GM23248 (cell line): Measurements from ENCODE around the gene DYNC2H1. TPM values are rescaled to one million over a fixed set of nuclear protein-coding genes. Genes with fewer than 3 reads are reported as not detected.

Experiments used
- DNase-seq: peaks from one replicate; pipeline ENCODE4 v3.0.0-alpha.2; 2015
- H2AFZ ChIP-seq: fragments of 200-600 bp; sonication (generic); 2 replicates; pipeline ENCODE4 v1.6.1; 2016; ENCODE audit warnings: antibody characterized with exemption
- H3F3A ChIP-seq: fragments of 200-600 bp; sonication (generic); 2 replicates; pipeline ENCODE4 v1.6.1; 2016; ENCODE audit warnings: mild to moderate bottlenecking, antibody characterized with exemption, mixed run types; ENCODE audit not compliant: insufficient read depth
- H3K27ac ChIP-seq: fragments of 200-600 bp; sonication (generic); 2 replicates; pipeline ENCODE4 v1.5.1; 2016; ENCODE audit warnings: mild to moderate bottlenecking
- H3K27me3 ChIP-seq: fragments of 200-600 bp; sonication (generic); replicated peaks from 2 replicates; pipeline ENCODE4 v1.6.1; 2016; ENCODE audit warnings: mild to moderate bottlenecking; ENCODE audit not compliant: insufficient read depth
- H3K36me3 ChIP-seq: fragments of 200-600 bp; sonication (generic); 2 replicates; pipeline ENCODE4 v1.6.1; 2016; ENCODE audit warnings: low read depth, mild to moderate bottlenecking
- H3K4me1 ChIP-seq: fragments of 200-600 bp; sonication (generic); 2 replicates; pipeline ENCODE4 v1.6.1; 2016; ENCODE audit warnings: mild to moderate bottlenecking; ENCODE audit not compliant: insufficient read depth
- H3K4me2 ChIP-seq: fragments of 200-600 bp; sonication (generic); one replicate; pipeline ENCODE4 v1.6.1; 2016; ENCODE audit warnings: mild to moderate bottlenecking; ENCODE audit not compliant: unreplicated experiment
- H3K4me3 ChIP-seq: fragments of 200-600 bp; sonication (generic); 2 replicates; pipeline ENCODE4 v1.5.1; 2016; ENCODE audit warnings: mild to moderate bottlenecking
- H3K79me2 ChIP-seq: fragments of 200-600 bp; sonication (generic); 2 replicates; pipeline ENCODE4 v1.6.1; 2016; ENCODE audit warnings: mild to moderate bottlenecking; ENCODE audit not compliant: insufficient read depth
- H3K9ac ChIP-seq: fragments of 200-600 bp; sonication (generic); 2 replicates; pipeline ENCODE4 v1.6.1; 2016; ENCODE audit warnings: mild to moderate bottlenecking
- H3K9me2 ChIP-seq: fragments of 200-600 bp; sonication (generic); 2 replicates; pipeline ENCODE4 v1.6.1; 2016; ENCODE audit warnings: mixed run types, mild to moderate bottlenecking, moderate library complexity; ENCODE audit not compliant: insufficient read depth
- H3K9me3 ChIP-seq: fragments of 200-600 bp; sonication (generic); one replicate; pipeline ENCODE4 v1.6.1; 2017; ENCODE audit warnings: low read depth
- H4K20me1 ChIP-seq: fragments of 200-600 bp; sonication (generic); 2 replicates; pipeline ENCODE4 v1.6.0; 2016; ENCODE audit not compliant: insufficient read depth
- EZH2 ChIP-seq: fragments of 200-600 bp; sonication (generic); IDR thresholded peaks from 2 replicates; pipeline ENCODE4 v1.6.1; 2018; ENCODE audit warnings: antibody characterized with exemption, mild to moderate bottlenecking; ENCODE audit not compliant: insufficient read depth, poor library complexity, severe bottlenecking
- EZH2phosphoT487 ChIP-seq: fragments of 200-600 bp; sonication (generic); IDR thresholded peaks from 2 replicates; pipeline ENCODE4 v1.6.1; 2018; ENCODE audit warnings: antibody characterized with exemption, moderate library complexity, mild to moderate bottlenecking, low read depth; ENCODE audit not compliant: insufficient read depth
- WGBS, 2 experiments: methylation state at CpG; one replicate each; pipeline ENCODE4 v1.1.6; 2015 to 2017; ENCODE audit warnings: low lambda C conversion rate in 2 of 2, low coverage in 1 of 2; ENCODE audit errors: missing lambda C conversion rate in 2 of 2; 5-methylcytosine and 5-hydroxymethylcytosine counted together
- in situ Hi-C: fragments of 300-500 bp; cut with MboI; formaldehyde crosslinking; loops from 2 replicates; pipeline ENCODE4 v1.15.0; 2020
- polyA plus RNA-seq: library from polyadenylated mRNA; unstranded; fragments of >200 nt; fragmentation: Nextera tagmentation; extraction: Ambion mirVana; gene quantifications from 2 replicates; pipeline ENCODE4 v1.2.1, GENCODE V29; 2016
- total RNA-seq: library from RNA; depleted of rRNA; stranded (reverse); fragments of >200 nt; shearing (Covaris generic); gene quantifications from 2 replicates; pipeline ENCODE4 v1.2.3, GENCODE V29; 2014

Gene DYNC2H1
- total and polyA plus RNA-seq, 2 experiments from 2014 or later, result 9.3 to 27.0 TPM

- Histone ChIP-seq H2AFZ (no peak overlapping the region), H3K4me1 (peaks cover 24% of the 10 kb centered on the region), H3K9ac (no peak overlapping the region), H3K9me3 (no peaks in the 10 kb centered on the region), H4K20me1 (no peaks in the 10 kb centered on the region), H3K79me2 (no peaks in the 10 kb centered on the region), H3K4me3 (no peak overlapping the region), H3K9me2 (no peaks in the 10 kb centered on the region), H3F3A (peaks cover 12% of the 10 kb centered on the region), H3K27me3 (no peaks in the 10 kb centered on the region), H3K36me3 (0 out of 2 replicates have a peak, but pooled peaks cover 8% of the 10 kb centered on the region), H3K4me2 (no peak overlapping the region), H3K27ac (no peak overlapping the region)
- TF ChIP-seq EZH2phosphoT487 (no peak), EZH2 (no peak)
- DNase-seq, result no peak
- in situ Hi-C loops, result no loop called here
- WGBS, 2 experiments, result 97 to 100% methylated on average over 1 of the region's 1 CpG
Measured at GRCh38 chr11:103284260-103284659, 175.0 kb downstream of the DYNC2H1 start.

DNA sequence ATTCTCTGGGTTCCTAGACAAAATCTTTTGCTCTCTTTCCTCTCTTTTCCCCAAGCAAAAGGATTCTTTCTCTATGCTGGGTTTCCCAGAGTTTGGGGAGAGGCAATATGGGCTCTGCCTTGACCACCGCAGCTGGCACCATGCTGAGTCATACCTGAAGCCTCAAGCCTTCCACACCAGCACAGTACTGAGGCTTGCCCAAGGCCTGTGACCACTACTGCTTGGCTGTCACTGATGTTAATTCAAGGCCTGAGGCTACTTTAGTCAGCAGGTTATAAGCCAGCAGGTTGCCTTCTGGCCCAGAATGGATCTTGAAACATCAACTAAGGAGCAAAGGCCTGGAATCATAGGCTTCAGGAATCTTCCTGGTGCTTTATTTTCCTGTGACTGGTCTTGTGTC lies 185.3 kb downstream of the DYNC2H1 start:
- no peak for TF ChIP-seq EZH2phosphoT487
- TF ChIP-seq EZH2, result no peak
- Histone ChIP-seq H3K4me2 (no peak overlapping the region), H2AFZ (no peak overlapping the region), H3K9me2 (no peaks in the 10 kb centered on the region), H3K9ac (no peak overlapping the region), H3K27ac (no peak overlapping the region), H3K79me2 (no peaks in the 10 kb centered on the region), H3K4me3 (no peak overlapping the region), H3K4me1 (no peaks in the 10 kb centered on the region), H3K27me3 (no peaks in the 10 kb centered on the region), H4K20me1 (no peaks in the 10 kb centered on the region), H3F3A (no peaks in the 10 kb centered on the region), H3K9me3 (peaks cover 3% of the 10 kb centered on the region), H3K36me3 (peaks cover 38% of the 10 kb centered on the region)
- in situ Hi-C loops, result no loop called here
- WGBS, 2 experiments, result 95 to 100% methylated on average over 1 of the region's 1 CpG
- DNase-seq, result no peak

DNA sequence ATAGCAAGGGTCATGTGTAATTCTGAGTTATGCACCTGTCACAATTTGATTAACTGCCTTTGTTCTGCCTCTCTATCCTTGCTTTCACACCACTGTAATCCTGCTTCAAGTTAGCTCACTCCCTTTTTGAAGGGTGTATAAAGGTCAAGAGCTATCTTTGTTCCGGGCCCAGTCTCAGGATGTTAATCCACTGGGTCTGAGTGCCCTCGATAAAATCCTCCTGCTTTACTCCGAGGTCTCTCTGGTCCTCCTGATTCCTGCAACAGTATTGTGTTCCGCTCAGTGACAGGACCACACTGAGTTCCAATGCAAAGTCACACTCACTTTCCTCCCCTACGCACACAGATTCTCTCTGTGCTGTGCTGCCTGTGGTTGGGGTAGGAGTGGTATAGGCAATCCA lies 186.5 kb downstream of the DYNC2H1 start:
- no peak overlapping the region for H3K4me2 ChIP-seq
- TF ChIP-seq EZH2phosphoT487, result no peak
- no peak for TF ChIP-seq EZH2
- no peaks in the 10 kb centered on the region for H3K79me2 ChIP-seq
- no peak overlapping the region for H3K27ac ChIP-seq
- H3K36me3 ChIP-seq, result peaks cover 38% of the 10 kb centered on the region
- no peaks in the 10 kb centered on the region for H4K20me1 ChIP-seq
- in situ Hi-C loops, result no loop called here
- peaks cover 4% of the 10 kb centered on the region for H3K4me1 ChIP-seq
- H3F3A ChIP-seq, result no peaks in the 10 kb centered on the region
- no peaks in the 10 kb centered on the region for H3K9me2 ChIP-seq
- DNase-seq, result no peak
- H3K9me3 ChIP-seq, result peaks cover 3% of the 10 kb centered on the region
- H2AFZ ChIP-seq, result no peak overlapping the region
- 95 to 100% methylated on average over 5 of the region's 5 CpGs for WGBS, 2 experiments
- H3K4me3 ChIP-seq, result no peak overlapping the region
- no peak overlapping the region for H3K9ac ChIP-seq
- H3K27me3 ChIP-seq, result no peaks in the 10 kb centered on the region

- Histone ChIP-seq H3K27ac (no peak overlapping the region), H3K4me3 (no peak overlapping the region), H3K9me2 (no peaks in the 10 kb centered on the region), H3F3A (no peaks in the 10 kb centered on the region), H4K20me1 (no peaks in the 10 kb centered on the region), H3K9me3 (no peaks in the 10 kb centered on the region), H3K27me3 (no peaks in the 10 kb centered on the region), H3K4me2 (no peak overlapping the region), H2AFZ (no peak overlapping the region), H3K4me1 (peaks cover 4% of the 10 kb centered on the region), H3K36me3 (peaks cover 23% of the 10 kb centered on the region), H3K79me2 (no peaks in the 10 kb centered on the region), H3K9ac (no peak overlapping the region)
- in situ Hi-C loops, result no loop called here
- 93 to 95% methylated on average over 3 of the region's 3 CpGs for WGBS, 2 experiments
- no peak for DNase-seq
- no peak for TF ChIP-seq EZH2
- no peak for TF ChIP-seq EZH2phosphoT487
Measured at GRCh38 chr11:103297900-103298299, 188.7 kb downstream of the DYNC2H1 start.

DNA sequence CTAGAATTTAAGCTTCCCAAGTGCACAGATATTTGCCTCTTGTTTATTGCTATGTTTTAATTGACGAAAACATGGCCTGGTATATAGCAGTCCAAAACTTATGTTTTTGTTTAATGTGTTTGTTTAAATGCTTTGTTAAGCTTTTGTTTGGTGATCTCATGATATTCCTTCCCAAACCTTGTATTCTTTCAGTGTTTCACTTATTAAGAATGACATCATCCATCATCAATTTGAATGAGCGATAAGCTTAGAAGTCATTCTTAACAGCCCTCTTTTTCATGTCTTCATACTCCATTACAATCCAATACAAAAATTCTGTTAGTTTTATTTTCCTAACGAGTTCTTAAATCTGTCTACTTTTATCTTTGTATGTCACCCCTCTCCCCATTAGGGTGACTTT lies 206.0 kb downstream of the DYNC2H1 start:
- Histone ChIP-seq H3K27ac (no peak overlapping the region), H3K9ac (no peak overlapping the region), H3K4me1 (no peaks in the 10 kb centered on the region), H3K9me2 (no peaks in the 10 kb centered on the region), H3K27me3 (no peaks in the 10 kb centered on the region), H3K36me3 (peaks cover 3% of the 10 kb centered on the region; the same call in 1 of the 2 replicates), H3K4me2 (no peak overlapping the region), H3F3A (no peaks in the 10 kb centered on the region), H3K79me2 (no peaks in the 10 kb centered on the region), H4K20me1 (no peaks in the 10 kb centered on the region), H2AFZ (no peak overlapping the region), H3K9me3 (no peaks in the 10 kb centered on the region), H3K4me3 (no peak overlapping the region)
- WGBS, 2 experiments, result 48 to 69% methylated on average over 3 of the region's 3 CpGs
- no peak for DNase-seq
- in situ Hi-C loops, result no loop called here
- no peak for TF ChIP-seq EZH2
- no peak for TF ChIP-seq EZH2phosphoT487
